Measurements from ENCODE around the gene HSD17B14. TPM values are rescaled to one million over a fixed set of nuclear protein-coding genes. Genes with fewer than 3 reads are reported as not detected.
A peak's percentile ranks its signal among the peaks of the same experiment; 100 is the strongest.
"Not testable (repeated sequence)": the region's sequence is repeated elsewhere in the genome, so short reads cannot be mapped to it uniquely, and the experiment has no call there.

The HSD17B14 gene
- total and polyA plus RNA-seq, 2 donors (not counting 1 experiment from before 2014, with no cell fraction given): 4.5 to 11.1 TPM

- no peaks in the 10 kb centered on the region for H3K79me2 ChIP-seq (ENCODE audit: control insufficient read depth, insufficient read depth, low read length)
- no peak for TF ChIP-seq EZH2 (IDR thresholded peaks at IDR 0.05; ENCODE audit: low read length, missing control alignments)
- TF ChIP-seq CTCF (conservative IDR thresholded peaks at IDR 0.05 in 1 of 2, IDR thresholded peaks at IDR 0.05 in 1 of 2; ENCODE audit: low read depth in 1 of 2, low read length in 2 of 2): no peak
- no peaks in the 10 kb centered on the region for H3K27me3 ChIP-seq (ENCODE audit: control insufficient read depth, insufficient read depth, low read length)
- no peak for DNase-seq (ENCODE audit: low read depth in 2 of 2)
- H3K36me3 ChIP-seq (ENCODE audit: control insufficient read depth, insufficient read depth, low read length): no peaks in the 10 kb centered on the region
- no peak overlapping the region for H3K9ac ChIP-seq (ENCODE audit: insufficient read depth, low read length)
- H3K4me2 ChIP-seq (ENCODE audit: extremely low read depth, insufficient read depth, low read length): no peak overlapping the region
- H4K20me1 ChIP-seq (ENCODE audit: control insufficient read depth, extremely low read depth, insufficient read depth, low read length): no peaks in the 10 kb centered on the region
- peaks cover 3% of the 10 kb centered on the region for H3K4me1 ChIP-seq (ENCODE audit: control insufficient read depth, extremely low read depth, insufficient read depth, low read length)
- no peaks in the 10 kb centered on the region for H3K9me3 ChIP-seq (ENCODE audit: control insufficient read depth, insufficient read depth, low read depth, low read length)
- no peak overlapping the region for H3K27ac ChIP-seq (ENCODE audit: insufficient read depth, low read length)
- H3K4me3 ChIP-seq (replicated peaks in 1 of 4; ENCODE audit: control extremely low read depth in 1 of 4, insufficient read depth in 1 of 4, low read depth in 3 of 4, low read length in 4 of 4): no peak overlapping the region
- H2AFZ ChIP-seq (ENCODE audit: low read length): no peak overlapping the region
These were observed 43.0 kb downstream of the HSD17B14 start for GRCh38 chr19:48793271-48793670.

- H3K79me2 ChIP-seq (ENCODE audit: control insufficient read depth, insufficient read depth, low read length); H4K20me1 ChIP-seq (ENCODE audit: control insufficient read depth, extremely low read depth, insufficient read depth, low read length); H3K36me3 ChIP-seq (ENCODE audit: control insufficient read depth, insufficient read depth, low read length); H3K9me3 ChIP-seq (ENCODE audit: control insufficient read depth, insufficient read depth, low read depth, low read length); H3K27me3 ChIP-seq (ENCODE audit: control insufficient read depth, insufficient read depth, low read length); DNase-seq (ENCODE audit: low read depth in 2 of 2); H3K4me1 ChIP-seq (ENCODE audit: control insufficient read depth, extremely low read depth, insufficient read depth, low read length); H2AFZ ChIP-seq (ENCODE audit: low read length); H3K9ac ChIP-seq (ENCODE audit: insufficient read depth, low read length); H3K27ac ChIP-seq (ENCODE audit: insufficient read depth, low read length); H3K4me2 ChIP-seq (ENCODE audit: extremely low read depth, insufficient read depth, low read length); H3K4me3 ChIP-seq (replicated peaks in 1 of 4; ENCODE audit: control extremely low read depth in 1 of 4, insufficient read depth in 1 of 4, low read depth in 3 of 4, low read length in 4 of 4): not testable (repeated sequence)
These were observed 49.0 kb downstream of the HSD17B14 start for GRCh38 chr19:48787331-48787730.

- H3K36me3 ChIP-seq (ENCODE audit: control insufficient read depth, insufficient read depth, low read length); H3K4me2 ChIP-seq (ENCODE audit: extremely low read depth, insufficient read depth, low read length); DNase-seq (ENCODE audit: low read depth in 2 of 2); H3K27me3 ChIP-seq (ENCODE audit: control insufficient read depth, insufficient read depth, low read length); H3K9me3 ChIP-seq (ENCODE audit: control insufficient read depth, insufficient read depth, low read depth, low read length); H3K4me1 ChIP-seq (ENCODE audit: control insufficient read depth, extremely low read depth, insufficient read depth, low read length); H4K20me1 ChIP-seq (ENCODE audit: control insufficient read depth, extremely low read depth, insufficient read depth, low read length); H3K9ac ChIP-seq (ENCODE audit: insufficient read depth, low read length); H3K4me3 ChIP-seq (replicated peaks in 1 of 4; ENCODE audit: control extremely low read depth in 1 of 4, insufficient read depth in 1 of 4, low read depth in 3 of 4, low read length in 4 of 4); H3K79me2 ChIP-seq (ENCODE audit: control insufficient read depth, insufficient read depth, low read length); H3K27ac ChIP-seq (ENCODE audit: insufficient read depth, low read length); H2AFZ ChIP-seq (ENCODE audit: low read length): not testable (repeated sequence)
These were observed 49.9 kb downstream of the HSD17B14 start for GRCh38 chr19:48786422-48786821.

- peak in 1 of 2 donors; percentile 37 for DNase-seq (ENCODE audit: low read depth in 2 of 2)
- Histone ChIP-seq H3K4me1 (ENCODE audit: control insufficient read depth, extremely low read depth, insufficient read depth, low read length) (peaks cover 7% of the 10 kb centered on the region), H3K4me3 (replicated peaks in 1 of 4; ENCODE audit: control extremely low read depth in 1 of 4, insufficient read depth in 1 of 4, low read depth in 3 of 4, low read length in 4 of 4) (no peak overlapping the region), H3K4me2 (ENCODE audit: extremely low read depth, insufficient read depth, low read length) (no peak overlapping the region), H4K20me1 (ENCODE audit: control insufficient read depth, extremely low read depth, insufficient read depth, low read length) (no peaks in the 10 kb centered on the region), H3K9ac (ENCODE audit: insufficient read depth, low read length) (no peak overlapping the region), H3K27me3 (ENCODE audit: control insufficient read depth, insufficient read depth, low read length) (no peaks in the 10 kb centered on the region), H2AFZ (ENCODE audit: low read length) (no peak overlapping the region), H3K36me3 (ENCODE audit: control insufficient read depth, insufficient read depth, low read length) (no peaks in the 10 kb centered on the region), H3K79me2 (ENCODE audit: control insufficient read depth, insufficient read depth, low read length) (no peaks in the 10 kb centered on the region), H3K9me3 (ENCODE audit: control insufficient read depth, insufficient read depth, low read depth, low read length) (no peaks in the 10 kb centered on the region), H3K27ac (ENCODE audit: insufficient read depth, low read length) (no peak overlapping the region)
- peak; percentile 23 to 29 for TF ChIP-seq CTCF (conservative IDR thresholded peaks at IDR 0.05 in 1 of 2, IDR thresholded peaks at IDR 0.05 in 1 of 2; ENCODE audit: low read depth in 1 of 2, low read length in 2 of 2)
- TF ChIP-seq EZH2 (IDR thresholded peaks at IDR 0.05; ENCODE audit: low read length, missing control alignments): no peak
These were observed 51.8 kb downstream of the HSD17B14 start for GRCh38 chr19:48784527-48784926.
